HG03469 (cell line): ENCODE measurements around the gene LAMB4.

Experiments used
- ATAC-seq: cut with Tn5 transposase; IDR thresholded peaks from one replicate; pipeline ENCODE4 v1.9.1; 2021; ENCODE audit warnings: mild to moderate bottlenecking, moderate library complexity, moderate number of reproducible peaks; ENCODE audit not compliant: unreplicated experiment

LAMB4 gene

DNA sequence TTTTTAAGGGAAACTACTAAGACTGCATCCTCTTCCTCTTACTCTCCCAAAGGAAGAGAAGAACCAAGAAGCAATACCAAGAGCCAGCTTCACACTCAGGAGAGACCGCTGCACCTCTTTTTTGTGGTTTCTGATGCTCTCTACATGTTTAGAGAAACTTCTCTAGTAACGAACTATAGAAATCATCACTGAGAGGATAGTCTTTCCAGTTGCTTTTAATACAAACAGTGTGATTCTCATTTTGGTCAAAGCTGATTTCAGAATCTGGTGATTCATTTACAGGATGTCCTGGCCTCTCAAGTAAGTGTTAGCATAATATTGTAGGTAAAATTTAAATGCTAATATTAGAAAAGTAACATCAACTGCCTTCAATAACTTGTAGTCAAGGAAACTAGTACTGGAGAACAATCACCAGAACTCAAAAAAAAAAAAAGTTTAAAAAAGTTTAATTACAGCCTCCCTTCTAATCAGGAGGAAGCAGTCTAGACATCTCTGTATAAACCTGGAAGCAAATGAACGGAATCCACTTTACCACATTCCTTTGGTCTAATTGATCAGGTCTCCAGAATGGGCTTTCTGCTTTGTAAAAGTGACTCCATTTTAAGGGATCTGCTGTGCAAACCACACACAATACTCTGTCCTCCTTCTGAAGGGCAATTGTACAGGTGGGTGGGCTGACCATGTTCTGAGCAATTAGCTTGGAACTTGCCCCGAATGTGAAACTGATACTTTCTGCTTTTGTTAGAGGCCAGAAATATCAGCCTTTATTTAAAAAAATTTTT lies 130.2 kb downstream of the LAMB4 start:
- no peak for ATAC-seq

DNA sequence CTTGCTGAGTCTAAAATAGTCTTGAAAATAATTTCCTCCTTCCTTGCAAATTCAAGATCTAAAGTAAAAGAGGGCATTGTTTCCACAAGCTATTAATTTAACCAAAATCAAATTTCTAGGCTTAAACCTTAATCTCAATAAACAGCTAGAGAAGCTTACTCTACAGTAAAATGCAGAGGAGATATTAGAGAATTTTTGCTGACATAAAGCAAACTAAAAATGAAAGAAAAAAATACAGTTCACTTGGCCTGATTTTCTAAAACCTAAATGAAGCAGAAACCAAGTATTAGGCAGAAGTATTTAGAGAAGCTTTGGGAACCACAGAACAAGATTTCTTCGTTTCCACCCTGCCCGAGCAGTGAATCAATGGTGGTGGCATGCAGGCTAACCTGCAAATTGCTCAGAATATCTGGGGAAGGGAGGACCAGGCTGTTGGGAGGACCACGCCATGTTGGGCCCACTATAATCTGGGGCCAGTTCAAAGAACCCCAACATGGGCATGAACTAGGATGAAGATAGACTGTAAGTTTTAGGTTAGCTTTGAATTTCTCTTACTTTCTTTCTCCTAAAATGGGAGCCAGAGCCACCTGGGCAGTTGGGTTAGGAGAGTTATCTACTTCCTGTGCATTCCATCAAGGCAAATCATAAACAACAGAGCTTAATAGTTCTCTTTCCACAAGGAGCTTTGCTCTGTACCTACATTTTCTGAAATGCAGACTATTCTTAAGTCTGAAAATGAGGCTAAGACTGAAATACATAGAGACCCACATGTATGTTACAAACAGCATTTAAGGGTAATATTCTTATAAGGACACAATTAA lies 131.3 kb downstream of the LAMB4 start:
- no peak for ATAC-seq

DNA sequence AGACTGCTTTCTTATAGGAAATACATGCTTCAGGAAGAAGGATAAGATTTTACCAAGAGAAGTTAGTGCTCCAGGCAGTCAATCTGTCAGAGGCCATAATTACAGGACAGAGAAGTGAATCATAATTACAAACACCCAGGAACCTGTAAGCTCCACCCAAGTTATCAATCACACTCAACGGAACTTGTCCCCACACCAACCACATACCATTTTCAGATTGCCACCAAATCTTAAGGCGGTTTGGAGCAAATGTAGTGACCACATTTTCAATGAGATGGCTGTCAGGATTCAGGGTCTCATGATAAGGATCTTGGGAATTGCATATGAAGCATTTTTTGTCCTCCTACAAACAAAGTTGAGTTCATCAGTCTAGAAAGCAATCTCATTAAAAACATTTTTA lies 132.0 kb downstream of the LAMB4 start:
- ATAC-seq: no peak

DNA sequence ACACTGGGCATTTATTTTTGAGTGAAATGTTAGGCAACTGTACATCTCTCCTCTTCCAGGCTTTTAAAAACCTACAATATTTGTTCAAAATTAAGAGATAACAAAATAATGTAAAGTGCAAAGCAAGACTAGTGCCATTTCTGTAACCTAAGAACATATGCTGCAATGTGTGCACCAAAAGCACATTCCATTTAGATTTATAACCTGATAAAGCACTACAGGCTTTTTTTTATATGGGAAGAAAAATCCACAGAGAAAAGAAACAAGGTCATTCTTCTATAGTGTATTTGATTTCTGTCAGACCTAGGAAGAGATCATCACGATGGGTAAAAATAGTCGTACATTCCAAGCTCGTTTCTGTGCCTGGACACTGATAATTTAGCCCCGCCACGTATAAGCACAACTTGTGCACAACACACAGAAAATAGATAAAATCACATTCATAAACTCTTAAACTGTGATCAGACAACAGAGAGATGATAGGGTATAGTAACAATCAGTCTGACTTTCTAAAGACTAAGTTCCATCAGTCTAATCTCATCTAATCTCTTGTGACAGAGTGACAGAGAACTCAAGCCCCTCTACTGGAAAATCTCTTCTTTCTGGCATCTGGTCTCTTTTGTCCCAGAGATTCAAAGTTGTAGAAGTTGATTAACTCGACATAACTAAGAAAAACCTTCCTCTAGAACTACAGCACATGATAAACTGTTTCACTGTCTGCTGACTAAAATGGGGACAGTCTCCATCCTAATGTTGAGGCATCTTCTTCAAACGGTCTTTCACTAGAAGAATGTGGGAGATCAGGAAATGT lies 133.9 kb downstream of the LAMB4 start:
- ATAC-seq: no peak

- ATAC-seq: no peak
Observed at GRCh38 chr7:107995184-107996071, 134.7 kb downstream of the LAMB4 start.

GRCh38 chr7:107994421-107995030 lies 135.6 kb downstream of the LAMB4 start:
- no peak for ATAC-seq

- no peak for ATAC-seq
Observed at GRCh38 chr7:107993891-107994291, 136.3 kb downstream of the LAMB4 start.

GRCh38 chr7:107989618-107990373 lies 140.4 kb downstream of the LAMB4 start:
- no peak for ATAC-seq

DNA sequence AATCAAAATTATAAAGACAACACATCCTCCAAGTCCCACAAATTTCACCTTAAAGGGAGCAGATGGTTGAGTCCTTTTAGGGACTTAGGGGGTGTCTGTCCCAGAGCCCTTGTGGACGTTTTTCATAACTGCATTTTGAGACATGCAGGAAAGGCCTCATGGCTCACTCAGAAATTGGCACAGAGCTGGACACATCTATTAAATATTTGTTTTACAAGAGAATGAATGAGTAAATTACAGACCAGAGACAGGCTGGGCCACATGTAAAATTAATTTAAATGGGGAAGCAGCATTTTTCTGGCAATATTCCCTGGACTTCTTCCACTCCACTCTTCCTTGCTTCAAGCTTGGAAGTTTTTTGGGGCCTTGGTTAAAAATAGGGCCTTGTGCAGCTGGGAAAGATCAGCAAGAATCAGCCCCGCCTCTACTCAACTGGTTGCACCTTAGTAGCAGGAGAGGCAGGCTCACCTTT lies 147.2 kb downstream of the LAMB4 start:
- ATAC-seq: no peak

GRCh38 chr7:107982042-107982840 lies 147.9 kb downstream of the LAMB4 start:
- no peak for ATAC-seq

GRCh38 chr7:107981466-107981865 lies 148.7 kb downstream of the LAMB4 start:
- no peak for ATAC-seq

- ATAC-seq: no peak
Observed at GRCh38 chr7:107980671-107981190, 149.4 kb downstream of the LAMB4 start.

- no peak for ATAC-seq
Observed at GRCh38 chr7:107980171-107980570, 150.0 kb downstream of the LAMB4 start.

DNA sequence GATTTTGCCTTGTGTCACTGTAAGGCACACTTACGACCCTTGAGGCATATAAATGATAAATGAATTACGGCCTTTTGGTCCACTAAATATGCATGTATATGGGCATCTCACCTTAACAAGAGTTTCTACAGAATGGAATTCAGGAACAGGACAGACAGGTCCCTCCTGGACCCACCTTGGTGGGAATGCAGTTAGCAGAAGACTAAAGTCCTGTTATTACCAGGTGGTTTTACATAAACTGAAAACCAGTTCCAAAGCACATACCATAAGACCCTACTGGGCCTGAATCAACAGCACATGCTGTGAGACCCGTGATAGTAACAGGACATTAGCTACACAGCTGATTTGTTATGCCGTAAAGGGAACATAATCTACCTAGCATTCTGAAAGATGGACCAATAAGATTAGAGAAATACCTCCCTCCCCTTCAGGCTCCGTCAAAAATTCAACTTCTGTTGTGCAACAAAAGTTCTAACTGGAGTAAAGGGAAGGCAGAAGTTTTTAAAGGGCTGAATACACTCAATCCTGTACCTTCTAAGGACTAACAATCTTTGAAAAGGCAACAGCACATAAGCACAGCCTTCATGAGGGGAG lies 151.2 kb downstream of the LAMB4 start:
- no peak for ATAC-seq

DNA sequence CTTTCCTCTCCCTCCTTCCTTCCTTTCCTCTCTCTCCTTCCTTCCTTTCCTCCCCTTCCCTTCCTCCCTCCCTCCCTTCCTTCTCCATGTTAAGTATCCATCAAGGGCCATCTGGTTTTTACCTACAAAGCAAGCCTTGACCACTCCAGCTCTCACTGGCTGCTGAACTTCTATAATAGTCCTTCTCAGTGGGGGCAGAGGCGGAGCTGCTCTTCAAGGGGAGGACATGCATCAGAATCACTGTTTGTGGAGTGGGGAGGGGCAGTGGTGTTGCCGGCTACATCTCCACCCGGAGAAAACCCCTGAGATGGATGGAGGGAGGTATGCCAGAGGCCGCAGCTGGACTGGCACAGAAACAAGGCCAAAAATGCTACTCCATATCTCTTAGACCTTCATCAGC lies 153.1 kb downstream of the LAMB4 start:
- no peak for ATAC-seq

DNA sequence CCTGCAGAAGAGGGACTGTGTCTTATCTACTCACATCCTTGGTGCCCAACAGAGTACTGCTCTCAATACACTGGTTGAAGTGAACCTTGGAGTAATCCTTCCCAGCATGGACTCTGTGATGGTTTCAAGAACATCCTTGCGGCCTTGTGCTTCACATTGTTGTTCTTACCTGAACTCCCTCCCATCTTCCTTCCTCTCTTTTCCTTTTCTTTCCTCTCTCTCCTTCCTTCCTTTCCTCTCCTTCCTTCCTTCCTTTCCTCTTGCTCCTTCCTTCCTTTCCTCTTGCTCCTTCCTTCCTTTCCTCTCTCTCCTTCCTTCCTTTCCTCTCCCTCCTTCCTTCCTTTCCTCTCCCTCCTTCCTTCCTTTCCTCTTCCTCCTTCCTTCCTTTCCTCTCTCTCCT lies 153.5 kb downstream of the LAMB4 start:
- no peak for ATAC-seq

DNA sequence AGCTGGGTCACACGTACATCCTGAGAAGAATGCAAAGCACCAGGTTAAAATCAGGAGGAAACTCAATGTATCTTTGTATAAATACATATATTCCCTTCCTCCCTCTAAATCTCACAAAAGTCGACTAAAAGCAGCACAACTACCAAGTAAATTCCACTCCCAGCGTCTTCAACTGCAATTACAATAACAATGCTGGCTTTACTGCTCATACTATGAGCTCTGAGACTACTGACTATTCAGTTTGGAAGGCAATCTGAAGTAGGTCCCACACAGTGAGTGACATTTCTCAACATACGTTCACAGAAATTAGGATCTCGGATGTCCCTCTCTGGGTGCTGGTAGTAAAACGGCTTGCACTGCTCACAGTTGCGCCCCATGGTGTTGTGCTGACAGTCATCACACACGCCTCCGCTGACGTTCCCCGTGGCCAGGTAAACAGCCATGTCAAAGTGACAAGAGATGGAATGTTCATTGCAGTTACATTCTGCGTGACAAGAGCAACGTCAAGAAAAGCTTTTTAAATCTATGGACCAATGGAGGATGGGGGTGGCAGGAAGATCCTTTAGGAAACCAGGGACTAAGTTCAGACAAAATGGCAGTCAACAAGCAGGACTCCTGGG lies 154.7 kb downstream of the LAMB4 start:
- no peak for ATAC-seq
